Bone marrow (tissue), 2 donors: ENCODE measurements around the gene NAP1L4.

ENCODE experiments used
- DNase-seq, 2 donors: peaks; one replicate each; lab custom pipeline; 2025; lab: John Stamatoyannopoulos, UW

The NAP1L4 gene

GRCh38 chr11:2922655-2923054 is 69.5 kb downstream of the NAP1L4 start:
- DNase-seq: no peak

- no peak for DNase-seq
These were observed 70.2 kb downstream of the NAP1L4 start for GRCh38 chr11:2921742-2922493.

GRCh38 chr11:2921261-2921660 is 70.9 kb downstream of the NAP1L4 start:
- DNase-seq: no peak

GRCh38 chr11:2920343-2920742 is 71.8 kb downstream of the NAP1L4 start:
- DNase-seq: no peak

GRCh38 chr11:2919837-2920236 is 72.3 kb downstream of the NAP1L4 start:
- DNase-seq: no peak

- DNase-seq: no peak
These were observed 72.9 kb downstream of the NAP1L4 start for GRCh38 chr11:2919188-2919587.

GRCh38 chr11:2917842-2918490 is 74.2 kb downstream of the NAP1L4 start:
- no peak for DNase-seq

- no peak for DNase-seq
These were observed 75.1 kb downstream of the NAP1L4 start for GRCh38 chr11:2916892-2917645.

- no peak for DNase-seq
These were observed 75.8 kb downstream of the NAP1L4 start for GRCh38 chr11:2916114-2916891.

GRCh38 chr11:2915473-2915872 is 76.7 kb downstream of the NAP1L4 start:
- DNase-seq: no peak

GRCh38 chr11:2914455-2915195 is 77.5 kb downstream of the NAP1L4 start:
- no peak for DNase-seq

GRCh38 chr11:2913776-2914175 is 78.4 kb downstream of the NAP1L4 start:
- DNase-seq: no peak

- DNase-seq: no peak
These were observed 79.1 kb downstream of the NAP1L4 start for GRCh38 chr11:2913019-2913431.

GRCh38 chr11:2912498-2912897 is 79.6 kb downstream of the NAP1L4 start:
- DNase-seq: peak in 1 of 2 donors; percentile 24

GRCh38 chr11:2911785-2912391 is 80.2 kb downstream of the NAP1L4 start:
- no peak for DNase-seq

GRCh38 chr11:2911088-2911784 is 80.9 kb downstream of the NAP1L4 start:
- DNase-seq: no peak

- DNase-seq: no peak
These were observed 81.7 kb downstream of the NAP1L4 start for GRCh38 chr11:2910401-2910955.

- no peak for DNase-seq
These were observed 82.8 kb downstream of the NAP1L4 start for GRCh38 chr11:2909133-2909902.

- DNase-seq: no peak
These were observed 84.0 kb downstream of the NAP1L4 start for GRCh38 chr11:2908130-2908529.
